Measurements from ENCODE around the gene NAA15. TPM values are rescaled to one million over a fixed set of nuclear protein-coding genes. Genes with fewer than 3 reads are reported as not detected.

Gene NAA15
- total and polyA plus RNA-seq, 2 of the 8 experiments (the other 6 are each of a cell fraction or from before 2014, with no cell fraction given), result 9.7 to 124 TPM

DNA sequence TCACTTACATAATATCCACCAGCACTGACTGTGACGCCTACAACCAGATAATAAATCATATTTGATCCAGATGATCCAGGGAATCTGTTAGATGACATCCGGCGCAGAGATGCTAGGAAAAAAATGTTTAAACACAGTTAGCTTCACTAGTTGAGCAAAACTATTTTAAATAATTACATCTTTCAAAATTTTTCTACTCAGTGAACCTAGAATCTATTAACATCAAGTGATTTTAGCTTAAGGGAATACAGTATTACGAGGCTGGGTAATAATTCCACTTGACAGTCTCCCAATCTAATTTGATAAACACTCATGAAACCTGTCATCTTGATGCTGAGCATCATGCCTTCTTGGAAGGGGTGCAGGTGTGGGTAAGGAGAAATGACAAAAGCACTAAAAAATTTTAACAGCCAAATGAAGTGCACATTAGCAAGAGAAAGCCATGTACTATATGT, 26.0 kb upstream of the NAA15 start (continued):
- no peak for TF ChIP-seq ASH2L (IDR thresholded peaks at IDR 0.05; ENCODE audit: low read length)
- no peak for TF ChIP-seq SUZ12 (IDR thresholded peaks at IDR 0.05; ENCODE audit: low read length)
- TF ChIP-seq EGR1 (IDR thresholded peaks at IDR 0.05; ENCODE audit: borderline replicate concordance, low read depth, low read length), result no peak
- TF ChIP-seq CBX8 (IDR thresholded peaks at IDR 0.05; ENCODE audit: borderline replicate concordance, low read depth, low read length), result no peak
- no peak for TF ChIP-seq KDM4A (IDR thresholded peaks at IDR 0.05; ENCODE audit: low read depth, low read length, severe bottlenecking)
- TF ChIP-seq CTBP2 (IDR thresholded peaks at IDR 0.05; ENCODE audit: borderline replicate concordance, insufficient read depth, insufficient read length, low read length), result no peak
- TF ChIP-seq SP2 (IDR thresholded peaks at IDR 0.05; ENCODE audit: low read length), result no peak

All from H1 (cell line).